Lung (tissue), 12 donors: Measurements from ENCODE around the gene VEGFB. TPM values are rescaled to one million over a fixed set of nuclear protein-coding genes. Genes with fewer than 3 reads are reported as not detected.

Experiments used
- ATAC-seq: fragments of 200-7000 bp; cut with Tn5 transposase; one replicate; pipeline ENCODE4 v1.9.1; 2020; ENCODE audit warnings: moderate number of reproducible peaks; ENCODE audit not compliant: insufficient read depth, low FRiP score
- DNase-seq, 3 donors: peaks; one replicate each; pipeline ENCODE4 v3.0.0-alpha.2; 2013 to 2017
- H3K27ac ChIP-seq, 2 donors: one replicate each; pipeline ENCODE4 v1.5.1; 2013; ENCODE audit warnings: mild to moderate bottlenecking in 2 of 2, moderate library complexity in 2 of 2, control low read depth in 1 of 2, inconsistent platforms in 1 of 2, low read depth in 1 of 2, low read length in 1 of 2
- H3K27me3 ChIP-seq, 3 donors: one replicate each; pipeline ENCODE4 v1.5.1; 2013; ENCODE audit warnings: low read length in 2 of 3; ENCODE audit not compliant: control insufficient read depth in 3 of 3, insufficient read depth in 3 of 3
- H3K36me3 ChIP-seq, 4 donors: one replicate each; pipeline ENCODE4 v1.5.1; 2013; ENCODE audit warnings: low read length in 4 of 4, mild to moderate bottlenecking in 1 of 4, moderate library complexity in 1 of 4; ENCODE audit not compliant: control insufficient read depth in 4 of 4, insufficient read depth in 4 of 4
- H3K4me1 ChIP-seq, 5 donors: one replicate each; pipeline ENCODE4 v1.5.1; 2013; ENCODE audit warnings: low read length in 5 of 5, mild to moderate bottlenecking in 2 of 5, moderate library complexity in 1 of 5; ENCODE audit not compliant: control insufficient read depth in 5 of 5, insufficient read depth in 5 of 5
- H3K4me3 ChIP-seq: one replicate; pipeline ENCODE4 v1.5.1; 2013; ENCODE audit warnings: mild to moderate bottlenecking, control low read depth, moderate library complexity
- H3K9ac ChIP-seq, 2 donors: one replicate each; pipeline ENCODE4 v1.5.1; 2013; ENCODE audit warnings: low read length in 2 of 2, control low read depth in 1 of 2; ENCODE audit not compliant: insufficient read depth in 1 of 2
- H3K9me3 ChIP-seq, 4 donors: one replicate each; pipeline ENCODE4 v1.5.1; 2013; ENCODE audit warnings: low read length in 3 of 4, mild to moderate bottlenecking in 1 of 4, moderate library complexity in 1 of 4; ENCODE audit not compliant: control insufficient read depth in 4 of 4, insufficient read depth in 3 of 4
- CTCF ChIP-seq: IDR thresholded peaks from 2 replicates; pipeline ENCODE4 v1.5.1; 2012; ENCODE audit warnings: mild to moderate bottlenecking; ENCODE audit errors: control extremely low read depth, extremely low read depth
- WGBS, 2 donors: extraction: QIAGEN DNeasy Blood & Tissue Kit; methylation state at CpG; one replicate each; pipeline ENCODE4 v1.1.7; 2013; 5-methylcytosine and 5-hydroxymethylcytosine counted together
- polyA plus RNA-seq, 2 donors: library from polyadenylated mRNA; stranded (reverse); fragments of 200-250 nt; gene quantifications; one replicate each; pipeline ENCODE4 v1.2.1, GENCODE V29; 2013
- total RNA-seq, 2 donors: library from RNA; depleted of rRNA in 1 of 2; stranded (reverse); fragments of >200 nt in 1 of 2; gene quantifications; one replicate each; pipeline ENCODE4 v1.2.1, GENCODE V29; 2014 to 2021
- donor health status: control.
- donor health status: control.
- donor health status: Bipolar disorder and iron deficiency.
- donor health status: healthy.
- donor health status: DM: yes; HTN: yes; CAD: no.

VEGFB gene
- total and polyA plus RNA-seq, 4 donors = 37.8 to 124 (median 79.4) TPM

DNA sequence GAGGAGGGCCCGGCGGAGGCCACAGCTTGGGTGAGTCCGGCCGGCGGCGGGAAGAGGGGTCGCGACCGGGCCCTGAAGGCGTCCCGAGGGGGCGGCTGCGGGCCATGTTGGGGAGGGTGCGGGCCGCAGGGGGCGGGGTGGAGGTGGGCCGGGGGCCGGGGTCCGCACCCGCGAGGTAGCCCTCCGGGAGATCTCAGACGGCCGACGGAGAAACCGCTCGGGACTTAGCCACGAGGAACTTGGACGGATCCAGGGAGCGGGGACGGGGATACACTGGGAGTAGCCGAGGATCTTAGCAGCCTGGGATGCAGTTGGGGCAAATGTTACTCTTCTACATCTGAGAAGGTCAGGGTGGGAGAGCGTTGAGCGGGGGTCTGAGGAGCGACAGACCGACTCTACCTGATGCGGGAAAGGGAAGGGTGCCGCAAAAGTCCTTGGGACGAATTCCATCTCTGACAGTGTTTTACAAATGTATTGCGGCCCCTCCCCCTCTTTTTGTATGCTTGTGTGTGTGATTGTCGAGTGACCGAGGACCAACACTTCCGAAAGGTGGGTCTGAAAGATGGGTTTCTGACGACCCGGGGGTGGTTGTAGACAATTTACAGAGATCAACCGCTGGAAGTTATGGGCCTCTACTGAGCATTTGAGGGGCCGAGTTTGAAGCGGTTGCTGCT, 47.8 kb upstream of the VEGFB start:
- Histone ChIP-seq H3K27me3 (no peaks in the 10 kb centered on the region), H3K9ac (no peak overlapping the region), H3K4me1 (peaks cover 0 to 20% (median 4%) of the 10 kb centered on the region in 5 donors), H3K27ac (peak overlapping the region; percentile 80), H3K9me3 (no peaks in the 10 kb centered on the region), H3K36me3 (peaks cover 0 to 6% (median 0%) of the 10 kb centered on the region in 4 donors), H3K4me3 (no peak overlapping the region)
- DNase-seq (peak in 2 of 3 donors; percentile 26 to 34), ATAC-seq (no peak)
- TF ChIP-seq CTCF = no peak
- 0 to 1% methylated on average over 33 to 48 of the region's 48 CpGs for WGBS, 2 donors

GRCh38 chr11:64192434-64192833, 42.0 kb upstream of the VEGFB start:
- ATAC-seq (no peak), DNase-seq (no peak)
- WGBS, 2 donors = 75 to 87% methylated on average over 5 of the region's 5 CpGs
- TF ChIP-seq CTCF = no peak
- Histone ChIP-seq H3K4me1 (peaks cover 0 to 5% (median 0%) of the 10 kb centered on the region in 5 donors), H3K4me3 (no peak overlapping the region), H3K9me3 (no peaks in the 10 kb centered on the region), H3K9ac (no peak overlapping the region), H3K27ac (no peak overlapping the region), H3K36me3 (peaks cover 35 to 46% (median 41%) of the 10 kb centered on the region in 4 donors), H3K27me3 (no peaks in the 10 kb centered on the region)

DNA sequence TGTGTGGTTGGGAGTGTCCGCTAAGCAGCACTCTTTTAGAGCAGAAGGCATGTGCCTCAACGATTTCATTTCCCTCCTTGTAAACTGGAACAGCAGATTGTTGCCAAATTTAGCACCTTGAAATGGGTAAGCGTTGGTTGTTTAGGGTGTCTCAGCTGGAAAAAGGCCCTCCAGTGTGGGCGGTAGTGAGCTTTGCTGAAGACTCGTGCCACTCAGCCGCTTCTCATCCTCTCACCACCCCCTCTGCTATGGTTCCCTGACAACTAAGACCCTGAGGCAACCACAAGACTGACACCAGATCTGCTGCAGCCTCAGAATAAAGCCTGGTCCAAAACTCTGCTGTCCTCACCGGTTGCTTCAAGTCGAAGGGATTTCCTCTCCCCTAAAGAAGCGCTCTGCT, 37.8 kb upstream of the VEGFB start:
- Histone ChIP-seq H3K9me3 (no peaks in the 10 kb centered on the region), H3K4me1 (no peaks in the 10 kb centered on the region), H3K36me3 (peaks cover 47 to 59% (median 57%) of the 10 kb centered on the region in 4 donors), H3K27ac (no peak overlapping the region), H3K27me3 (no peaks in the 10 kb centered on the region), H3K9ac (no peak overlapping the region), H3K4me3 (no peak overlapping the region)
- WGBS, 2 donors = 80 to 89% methylated on average over 9 of the region's 9 CpGs
- no peak for ATAC-seq
- no peak for TF ChIP-seq CTCF
- no peak for DNase-seq
